Vagina (tissue), 2 donors: Measurements from ENCODE around the gene LCMT2.

Source experiments
- POLR2A ChIP-seq, 2 donors: fragments of 450-650 bp; IDR thresholded peaks; one replicate each; pipeline ENCODE4 v1.6.1; 2017; ENCODE audit warnings: antibody characterized with exemption in 2 of 2, mild to moderate bottlenecking in 2 of 2, moderate library complexity in 2 of 2
- POLR2AphosphoS5 ChIP-seq, 2 donors: sonication (generic); formaldehyde crosslinking; IDR thresholded peaks; one replicate each; pipeline ENCODE4 v1.9.0; 2017; ENCODE audit warnings: antibody characterized with exemption in 2 of 2, mild to moderate bottlenecking in 2 of 2, low read depth in 1 of 2; ENCODE audit not compliant: insufficient read depth in 1 of 2
- TF ChIP-seq, protein P1 (sequence below), 3 experiments: fragments of 450-650 bp in 2 of 3; fragments of 200-600 bp in 1 of 3; sonication (generic) in 1 of 3; IDR thresholded peaks; one replicate each; pipeline ENCODE4 v1.5.1; 2017 to 2019; ENCODE audit warnings: antibody characterized with exemption in 3 of 3, mild to moderate bottlenecking in 2 of 3, moderate library complexity in 2 of 3

DNA sequence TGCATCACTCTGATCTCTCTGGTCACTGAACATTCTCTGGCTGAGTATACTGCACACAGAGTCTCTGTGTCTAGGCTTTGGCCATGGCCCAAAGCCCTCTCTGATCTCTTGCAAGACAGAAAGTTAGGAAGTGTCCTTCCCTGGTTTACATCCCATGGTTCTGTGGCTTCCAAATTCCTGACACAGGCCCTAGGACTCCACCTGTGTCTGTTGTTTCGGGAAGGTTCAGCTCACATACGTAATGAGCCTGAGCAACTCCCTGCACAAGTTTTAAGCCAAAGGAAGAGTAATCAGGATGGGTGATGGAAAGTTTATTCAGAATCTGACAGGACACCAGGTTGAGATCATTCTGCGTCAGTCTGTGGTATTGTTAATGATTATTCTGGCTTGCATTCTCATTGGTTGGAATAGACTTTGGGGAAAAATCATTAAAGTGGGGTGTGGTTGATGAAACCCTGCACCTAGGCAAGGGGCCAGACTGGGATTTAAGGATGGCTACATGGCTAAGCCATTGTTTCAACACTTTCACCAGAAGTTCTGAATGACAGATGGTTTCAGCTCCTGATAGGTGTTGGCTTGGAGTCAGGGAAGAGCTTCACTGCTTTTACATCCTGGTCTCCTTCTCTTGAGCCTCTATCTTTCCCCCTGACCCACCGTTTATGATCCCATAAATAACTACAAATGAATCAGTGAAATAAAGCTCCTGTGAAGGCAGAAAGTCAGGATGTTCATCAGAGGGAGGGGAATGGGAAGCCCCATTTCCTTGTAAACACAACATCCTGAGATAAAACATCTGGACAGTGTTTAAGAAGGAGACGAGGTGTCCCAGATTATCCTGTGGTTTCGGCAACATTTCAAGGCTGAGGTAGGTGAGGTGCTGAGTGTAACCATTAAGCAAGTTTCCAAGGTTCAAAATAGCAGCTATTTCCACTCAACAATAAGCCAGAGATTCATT is 14.1 kb downstream of the LCMT2 start:
- TF ChIP-seq POLR2AphosphoS5 (IDR thresholded peaks at IDR 0.05; ENCODE audit: insufficient read depth in 1 of 2, low read depth in 1 of 2) (no peak), POLR2A (IDR thresholded peaks at IDR 0.05) (no peak)
- TF ChIP-seq, protein P1, sequence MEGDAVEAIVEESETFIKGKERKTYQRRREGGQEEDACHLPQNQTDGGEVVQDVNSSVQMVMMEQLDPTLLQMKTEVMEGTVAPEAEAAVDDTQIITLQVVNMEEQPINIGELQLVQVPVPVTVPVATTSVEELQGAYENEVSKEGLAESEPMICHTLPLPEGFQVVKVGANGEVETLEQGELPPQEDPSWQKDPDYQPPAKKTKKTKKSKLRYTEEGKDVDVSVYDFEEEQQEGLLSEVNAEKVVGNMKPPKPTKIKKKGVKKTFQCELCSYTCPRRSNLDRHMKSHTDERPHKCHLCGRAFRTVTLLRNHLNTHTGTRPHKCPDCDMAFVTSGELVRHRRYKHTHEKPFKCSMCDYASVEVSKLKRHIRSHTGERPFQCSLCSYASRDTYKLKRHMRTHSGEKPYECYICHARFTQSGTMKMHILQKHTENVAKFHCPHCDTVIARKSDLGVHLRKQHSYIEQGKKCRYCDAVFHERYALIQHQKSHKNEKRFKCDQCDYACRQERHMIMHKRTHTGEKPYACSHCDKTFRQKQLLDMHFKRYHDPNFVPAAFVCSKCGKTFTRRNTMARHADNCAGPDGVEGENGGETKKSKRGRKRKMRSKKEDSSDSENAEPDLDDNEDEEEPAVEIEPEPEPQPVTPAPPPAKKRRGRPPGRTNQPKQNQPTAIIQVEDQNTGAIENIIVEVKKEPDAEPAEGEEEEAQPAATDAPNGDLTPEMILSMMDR (IDR thresholded peaks at IDR 0.05): no peak
